Stimulated activated memory B cell treated with anti-CD40 and anti-IgM and Interleukin-4, amounts not matched to agents 10 μg/mL and 1 μg/mL and 100 μg/mL, for 72 hours (primary cell): ENCODE measurements around the gene KCNAB1.
"Not testable (repeated sequence)": the region's sequence is repeated elsewhere in the genome, so short reads cannot be mapped to it uniquely, and the experiment has no call there.

Source experiments
- ATAC-seq: fragments of 150-1000 bp; cut with Tn5 transposase; 2 replicates; pipeline ENCODE4 v1.10.0; 2021
- H3K27ac Mint-ChIP-seq: one replicate; pipeline ENCODE4 v1.8.0; 2022; ENCODE audit warnings: mild to moderate bottlenecking, mixed read lengths
- H3K27me3 Mint-ChIP-seq: one replicate; pipeline ENCODE4 v1.8.0; 2022; ENCODE audit warnings: mixed read lengths
- H3K36me3 Mint-ChIP-seq: one replicate; pipeline ENCODE4 v1.8.0; 2022; ENCODE audit warnings: mixed read lengths
- H3K4me1 Mint-ChIP-seq: one replicate; pipeline ENCODE4 v1.8.0; 2022; ENCODE audit warnings: mixed read lengths
- H3K4me3 Mint-ChIP-seq: one replicate; pipeline ENCODE4 v1.8.0; 2022; ENCODE audit warnings: mild to moderate bottlenecking, moderate library complexity, mixed read lengths
- H3K9me3 Mint-ChIP-seq: one replicate; pipeline ENCODE4 v1.8.0; 2022; ENCODE audit warnings: mixed read lengths

Gene KCNAB1

DNA sequence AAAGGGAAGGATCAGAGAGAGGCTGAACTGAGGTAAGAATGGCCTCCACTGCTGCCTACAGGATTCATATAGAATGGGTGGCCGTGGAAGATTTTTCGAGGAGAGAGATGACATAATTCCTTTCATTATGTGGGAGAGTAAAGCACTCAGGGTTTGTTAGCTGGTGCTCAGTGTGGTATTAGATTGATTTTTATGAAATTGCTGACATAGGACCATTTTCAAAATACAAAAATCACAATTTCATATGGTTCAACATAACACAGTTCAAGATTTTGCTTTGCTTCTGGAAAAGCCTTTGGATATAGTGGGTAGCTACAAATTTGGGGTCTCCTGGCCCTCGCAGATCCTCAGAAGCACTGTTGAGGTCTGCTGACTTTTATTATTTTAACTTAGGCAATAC, 95.4 kb downstream of the KCNAB1 start:
- Mint-ChIP-seq H3K9me3 (peaks cover 3% of the 10 kb centered on the region), H3K27me3 (peaks cover 44% of the 10 kb centered on the region), H3K36me3 (no peaks in the 10 kb centered on the region), H3K4me1 (no peaks in the 10 kb centered on the region), H3K4me3 (no peak overlapping the region), H3K27ac (no peak overlapping the region)
- no peak for ATAC-seq

- Mint-ChIP-seq H3K4me1 (no peaks in the 10 kb centered on the region), H3K9me3 (peaks cover 3% of the 10 kb centered on the region), H3K4me3 (no peak overlapping the region), H3K27ac (no peak overlapping the region), H3K36me3 (no peaks in the 10 kb centered on the region), H3K27me3 (peaks cover 44% of the 10 kb centered on the region)
- ATAC-seq = no peak
These were observed 95.8 kb downstream of the KCNAB1 start for GRCh38 chr3:156216216-156216615.

- no peak overlapping the region for H3K4me3 Mint-ChIP-seq
- no peaks in the 10 kb centered on the region for H3K36me3 Mint-ChIP-seq
- H3K27me3 Mint-ChIP-seq = peaks cover 43% of the 10 kb centered on the region
- peaks cover 3% of the 10 kb centered on the region for H3K9me3 Mint-ChIP-seq
- ATAC-seq = no peak
- H3K4me1 Mint-ChIP-seq = no peaks in the 10 kb centered on the region
- H3K27ac Mint-ChIP-seq = no peak overlapping the region
These were observed 96.5 kb downstream of the KCNAB1 start for GRCh38 chr3:156216852-156217251.

GRCh38 chr3:156217674-156218352, 97.4 kb downstream of the KCNAB1 start:
- Mint-ChIP-seq H3K27me3 (peaks cover 34% of the 10 kb centered on the region), H3K4me3 (no peak overlapping the region), H3K4me1 (no peaks in the 10 kb centered on the region), H3K27ac (no peak overlapping the region), H3K36me3 (no peaks in the 10 kb centered on the region), H3K9me3 (peaks cover 3% of the 10 kb centered on the region)
- ATAC-seq = peak; percentile 47

DNA sequence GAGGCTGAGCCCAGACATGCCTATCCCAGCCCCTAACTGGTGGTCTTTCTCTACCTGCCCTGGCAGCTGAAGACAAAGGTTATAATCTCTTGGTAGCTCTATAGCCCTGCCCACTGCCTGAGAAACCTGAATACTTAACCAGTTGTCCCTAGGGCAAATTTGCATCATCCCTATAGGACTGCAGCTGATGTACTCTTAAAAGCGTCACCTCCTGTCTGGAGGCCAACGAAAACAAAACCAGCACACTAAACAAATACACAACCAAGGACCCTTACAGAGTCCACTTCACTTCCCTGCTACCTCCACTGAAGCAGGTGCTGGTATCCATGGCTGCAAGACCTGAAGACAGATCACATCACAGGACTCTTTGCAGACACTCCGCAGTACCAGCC, 98.0 kb downstream of the KCNAB1 start:
- Mint-ChIP-seq H3K27me3 (peaks cover 32% of the 10 kb centered on the region), H3K4me3 (no peak overlapping the region), H3K9me3 (peaks cover 3% of the 10 kb centered on the region), H3K4me1 (no peaks in the 10 kb centered on the region), H3K27ac (no peak overlapping the region), H3K36me3 (no peaks in the 10 kb centered on the region)
- ATAC-seq = peak; percentile 31

DNA sequence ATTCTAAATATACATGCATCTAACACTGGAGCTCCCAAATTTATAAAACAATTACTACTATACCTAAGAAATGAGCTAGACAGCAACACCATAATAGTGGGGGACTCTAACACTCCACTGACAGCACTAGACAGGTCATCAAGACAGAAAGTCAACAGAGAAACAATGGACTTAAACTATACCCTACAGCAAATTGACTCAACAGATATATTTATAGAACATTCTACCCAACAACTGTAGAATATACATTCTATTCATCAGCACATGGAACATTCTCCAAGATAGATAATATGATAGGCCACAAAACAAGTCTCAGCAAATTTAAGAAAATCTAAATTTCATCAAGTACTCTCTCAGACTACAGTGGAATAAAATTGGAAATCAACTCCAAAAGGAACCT, 102.0 kb downstream of the KCNAB1 start:
- H3K27ac Mint-ChIP-seq, H3K9me3 Mint-ChIP-seq, H3K36me3 Mint-ChIP-seq, ATAC-seq, H3K4me3 Mint-ChIP-seq, H3K4me1 Mint-ChIP-seq: not testable (repeated sequence)
- H3K27me3 Mint-ChIP-seq = peaks cover 19% of the 10 kb centered on the region

- not testable (repeated sequence) for H3K36me3 Mint-ChIP-seq, H3K9me3 Mint-ChIP-seq, H3K4me1 Mint-ChIP-seq, H3K27ac Mint-ChIP-seq, ATAC-seq, H3K4me3 Mint-ChIP-seq
- H3K27me3 Mint-ChIP-seq = peaks cover 19% of the 10 kb centered on the region
These were observed 103.7 kb downstream of the KCNAB1 start for GRCh38 chr3:156224046-156224445.

- peaks cover 6% of the 10 kb centered on the region for H3K27me3 Mint-ChIP-seq
- H3K27ac Mint-ChIP-seq = no peak overlapping the region
- H3K4me3 Mint-ChIP-seq = no peak overlapping the region
- ATAC-seq = no peak
- no peaks in the 10 kb centered on the region for H3K9me3 Mint-ChIP-seq
- no peaks in the 10 kb centered on the region for H3K36me3 Mint-ChIP-seq
- H3K4me1 Mint-ChIP-seq = no peaks in the 10 kb centered on the region
These were observed 106.5 kb downstream of the KCNAB1 start for GRCh38 chr3:156226676-156227420.

DNA sequence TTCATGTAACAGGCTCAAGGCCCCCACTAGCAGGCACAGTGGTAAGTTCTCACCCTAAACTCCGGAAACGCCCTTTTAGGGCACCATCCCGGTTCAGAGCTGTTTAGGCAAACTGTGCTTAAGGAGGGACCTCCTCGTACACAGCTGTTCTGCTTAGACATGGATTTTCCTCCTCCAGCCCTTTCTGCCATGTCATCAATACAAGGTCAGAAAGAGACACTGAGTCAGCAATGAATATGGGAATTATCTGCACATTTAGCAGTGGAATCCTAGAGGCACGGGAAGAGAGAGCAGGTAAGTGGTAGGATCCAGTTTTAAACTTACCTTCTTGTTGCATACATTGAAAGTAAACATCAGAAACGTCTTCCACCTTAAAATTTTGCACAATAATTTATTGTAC, 107.3 kb downstream of the KCNAB1 start:
- Mint-ChIP-seq H3K27ac (no peak overlapping the region), H3K4me1 (no peaks in the 10 kb centered on the region), H3K4me3 (no peak overlapping the region), H3K9me3 (no peaks in the 10 kb centered on the region), H3K36me3 (no peaks in the 10 kb centered on the region), H3K27me3 (peaks cover 6% of the 10 kb centered on the region)
- ATAC-seq = no peak

- no peak for ATAC-seq
- peaks cover 16% of the 10 kb centered on the region for H3K27me3 Mint-ChIP-seq
- H3K27ac Mint-ChIP-seq = no peak overlapping the region
- no peaks in the 10 kb centered on the region for H3K36me3 Mint-ChIP-seq
- no peak overlapping the region for H3K4me3 Mint-ChIP-seq
- H3K9me3 Mint-ChIP-seq = no peaks in the 10 kb centered on the region
- no peaks in the 10 kb centered on the region for H3K4me1 Mint-ChIP-seq
These were observed 110.0 kb downstream of the KCNAB1 start for GRCh38 chr3:156230278-156230900.

- peaks cover 16% of the 10 kb centered on the region for H3K27me3 Mint-ChIP-seq
- not testable (repeated sequence) for H3K4me1 Mint-ChIP-seq, H3K9me3 Mint-ChIP-seq, H3K36me3 Mint-ChIP-seq, H3K4me3 Mint-ChIP-seq, ATAC-seq, H3K27ac Mint-ChIP-seq
These were observed 110.8 kb downstream of the KCNAB1 start for GRCh38 chr3:156231221-156231620.

- H3K27me3 Mint-ChIP-seq = peaks cover 16% of the 10 kb centered on the region
- no peak overlapping the region for H3K27ac Mint-ChIP-seq
- no peaks in the 10 kb centered on the region for H3K36me3 Mint-ChIP-seq
- no peak for ATAC-seq
- no peaks in the 10 kb centered on the region for H3K4me1 Mint-ChIP-seq
- no peaks in the 10 kb centered on the region for H3K9me3 Mint-ChIP-seq
- H3K4me3 Mint-ChIP-seq = no peak overlapping the region
These were observed 113.5 kb downstream of the KCNAB1 start for GRCh38 chr3:156233876-156234275.

DNA sequence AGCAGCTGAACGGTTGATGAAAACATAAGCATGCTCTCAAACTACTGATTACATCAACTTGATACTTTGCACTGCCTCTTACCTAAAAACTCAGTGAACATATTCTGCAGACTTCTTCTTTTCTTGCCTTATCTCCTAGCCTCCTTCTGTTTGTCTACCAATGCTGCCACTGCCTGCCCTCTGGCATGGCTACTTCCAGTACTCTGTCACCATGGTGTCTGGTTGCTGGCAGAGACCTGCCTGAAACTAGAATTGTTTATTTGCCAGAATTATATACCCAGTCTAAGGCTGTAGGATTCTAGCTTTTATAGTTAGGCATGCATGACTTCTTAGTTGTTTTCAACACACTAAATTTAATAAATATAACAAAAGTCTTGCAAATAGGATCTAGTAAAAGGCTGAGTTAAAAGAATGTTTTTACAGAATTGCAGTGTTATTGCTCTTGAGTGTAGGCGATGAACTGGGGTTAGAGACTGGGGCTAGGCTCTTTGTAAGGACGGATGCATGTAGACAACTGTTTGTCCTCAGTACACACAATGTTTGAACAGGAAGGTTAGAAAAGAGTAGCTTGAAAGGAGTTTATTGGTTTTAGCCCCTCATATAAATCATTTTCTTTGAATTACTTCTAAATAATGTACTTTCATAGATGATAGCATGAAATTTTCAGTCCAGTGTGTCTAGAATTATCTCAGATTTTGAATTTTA, 116.3 kb downstream of the KCNAB1 start:
- Mint-ChIP-seq H3K36me3 (no peaks in the 10 kb centered on the region), H3K9me3 (no peaks in the 10 kb centered on the region), H3K27ac (no peak overlapping the region), H3K4me1 (no peaks in the 10 kb centered on the region), H3K4me3 (no peak overlapping the region), H3K27me3 (peaks cover 10% of the 10 kb centered on the region)
- ATAC-seq = no peak

DNA sequence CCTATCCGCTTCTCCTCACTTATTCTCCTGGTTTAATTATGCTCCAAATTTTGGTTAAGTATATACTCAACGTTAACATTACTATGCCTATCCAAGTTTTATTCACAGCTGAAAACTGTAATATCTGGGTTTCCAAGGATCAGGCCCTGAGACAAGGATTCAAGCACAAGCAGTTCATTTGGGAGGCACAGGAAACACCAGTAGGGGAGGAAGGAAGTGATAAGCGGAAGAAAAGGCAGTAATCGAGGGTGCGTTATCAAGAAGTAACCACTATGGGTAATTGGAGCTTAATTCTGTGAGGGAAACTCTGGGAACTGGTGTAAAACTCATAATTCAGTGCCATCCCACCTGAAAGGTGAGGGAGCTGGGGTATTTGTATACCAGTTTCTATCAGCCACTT, 120.3 kb downstream of the KCNAB1 start:
- H3K4me1 Mint-ChIP-seq = no peaks in the 10 kb centered on the region
- H3K27ac Mint-ChIP-seq = no peak overlapping the region
- H3K27me3 Mint-ChIP-seq = peaks cover 21% of the 10 kb centered on the region
- no peak overlapping the region for H3K4me3 Mint-ChIP-seq
- no peaks in the 10 kb centered on the region for H3K36me3 Mint-ChIP-seq
- H3K9me3 Mint-ChIP-seq = no peaks in the 10 kb centered on the region
- no peak for ATAC-seq

GRCh38 chr3:156246961-156247725, 126.8 kb downstream of the KCNAB1 start:
- no peak for ATAC-seq
- Mint-ChIP-seq H3K4me3 (no peak overlapping the region), H3K36me3 (no peaks in the 10 kb centered on the region), H3K27me3 (peaks cover 36% of the 10 kb centered on the region), H3K4me1 (no peaks in the 10 kb centered on the region), H3K27ac (no peak overlapping the region), H3K9me3 (no peaks in the 10 kb centered on the region)
